ENCODE measurements around the gene P2RY8. TPM values are rescaled to one million over a fixed set of nuclear protein-coding genes. Genes with fewer than 3 reads are reported as not detected.
A peak's percentile ranks its signal among the peaks of the same experiment; 100 is the strongest.

Gene P2RY8
- total RNA-seq, 4 donors from 2014 or later: 1.7 to 5.5 (median 2.9) TPM

DNA sequence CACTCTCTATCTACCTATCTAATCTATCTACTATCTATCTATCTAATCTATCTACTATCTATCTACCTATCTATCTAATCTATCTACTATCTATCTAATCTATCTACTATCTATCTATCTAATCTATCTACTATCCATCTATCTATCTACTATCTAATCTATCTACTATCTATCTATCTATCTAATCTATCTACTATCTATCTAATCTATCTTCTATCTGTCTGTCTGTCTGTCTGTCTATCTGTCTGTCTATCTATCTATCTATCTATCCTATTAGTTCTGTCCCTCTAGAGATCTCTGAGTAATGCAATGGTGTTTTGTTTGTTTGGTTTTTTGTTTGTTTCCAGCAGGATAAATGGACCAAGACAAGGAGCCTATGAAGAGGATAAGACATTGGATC is 74.9 kb downstream of the P2RY8 start:
- ATAC-seq (ENCODE audit: low FRiP score) (no peak), DNase-seq (ENCODE audit: low spot score) (no peak)
- no peak for TF ChIP-seq CTCF (IDR thresholded peaks at IDR 0.05)

GRCh38 chrX:1455948-1456280 is 81.1 kb downstream of the P2RY8 start:
- DNase-seq (ENCODE audit: low spot score) (no peak), ATAC-seq (ENCODE audit: low FRiP score) (no peak)
- TF ChIP-seq CTCF (IDR thresholded peaks at IDR 0.05): no peak

- peak in 2 of 3 donors; percentile 63 to 86 for TF ChIP-seq CTCF (IDR thresholded peaks at IDR 0.05)
- ATAC-seq (ENCODE audit: low FRiP score) (peak; percentile 30), DNase-seq (ENCODE audit: low spot score) (peak; percentile 63)
Measured at GRCh38 chrX:1453951-1454785, 82.8 kb downstream of the P2RY8 start.

DNA sequence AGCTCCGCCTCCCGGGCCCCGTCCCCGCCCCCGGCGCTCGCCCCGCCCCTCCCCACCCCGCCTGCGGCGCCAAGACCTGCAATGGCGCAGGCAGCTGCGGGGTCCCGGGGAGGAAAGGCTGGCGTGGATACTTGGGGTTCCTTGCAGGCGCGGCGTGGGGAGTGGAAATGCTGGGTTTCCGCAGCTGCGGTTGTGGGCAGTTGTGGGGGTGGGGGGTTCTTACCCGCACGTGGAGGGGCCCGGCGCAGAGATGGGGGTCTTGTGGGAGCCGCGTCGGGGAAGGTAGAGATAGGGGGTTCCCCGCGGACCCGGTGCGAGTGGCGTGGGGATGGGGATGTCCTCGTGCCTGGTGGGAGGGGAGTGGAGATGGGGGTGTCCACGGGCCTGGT is 83.6 kb downstream of the P2RY8 start:
- TF ChIP-seq CTCF (IDR thresholded peaks at IDR 0.05): no peak
- ATAC-seq (ENCODE audit: low FRiP score) (peak; percentile 18), DNase-seq (ENCODE audit: low spot score) (peak; percentile 42)

DNA sequence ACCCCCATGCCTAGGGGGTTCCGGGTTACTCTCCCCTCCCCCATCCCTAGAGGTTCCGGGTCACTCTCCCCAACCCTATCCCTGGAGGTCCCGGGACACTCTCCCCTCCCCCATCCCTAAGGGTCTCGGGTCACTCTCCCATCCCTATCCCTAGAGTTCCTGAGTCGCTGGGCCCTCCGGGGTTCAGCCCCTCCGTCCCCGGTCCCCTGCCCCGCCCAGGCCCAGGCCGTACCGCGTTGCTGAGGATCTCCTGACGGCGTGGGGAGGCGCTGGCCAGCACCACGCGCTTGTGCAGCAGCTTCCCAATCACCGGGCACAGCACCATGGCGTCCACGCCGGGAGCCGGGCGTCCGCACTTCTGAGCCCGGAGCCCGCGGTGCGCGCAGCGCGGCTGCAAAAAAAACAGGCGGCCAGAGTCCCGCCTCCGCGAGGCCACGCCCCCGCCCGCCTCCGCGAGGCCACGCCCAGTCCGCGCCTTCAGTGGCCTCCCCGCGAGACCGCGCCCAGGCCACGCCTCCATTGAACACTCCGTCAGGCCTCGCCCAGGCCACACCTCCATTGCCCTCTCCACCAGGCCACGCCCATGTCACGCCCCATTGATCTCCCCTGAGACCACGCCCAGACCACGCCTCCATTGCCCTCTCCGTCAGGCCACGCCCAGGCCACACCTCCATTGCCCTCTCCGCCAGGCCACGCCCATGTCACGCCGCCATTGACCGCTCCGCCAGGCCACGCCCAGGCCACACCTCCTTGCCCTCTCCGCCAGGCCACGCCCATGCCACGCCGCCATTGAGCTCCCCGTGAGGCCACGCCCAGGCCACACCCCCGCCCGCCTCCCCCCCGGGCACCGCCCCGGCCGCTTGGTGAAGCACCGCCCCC is 84.2 kb downstream of the P2RY8 start, which contains the start of gene ASMTL:
TSS of gene ASMTL (minus strand) at position 394 of the 879 bp plus-strand sequence. CDS start at position 325, 69 bp downstream.
- peak; percentile 96 for ATAC-seq (ENCODE audit: low FRiP score)
- DNase-seq (ENCODE audit: low spot score): peak; percentile 100
- TF ChIP-seq CTCF (IDR thresholded peaks at IDR 0.05): no peak

GRCh38 chrX:1451661-1452515 is 85.1 kb downstream of the P2RY8 start:
- ATAC-seq (ENCODE audit: low FRiP score) (no peak), DNase-seq (ENCODE audit: low spot score) (no peak)
- no peak for TF ChIP-seq CTCF (IDR thresholded peaks at IDR 0.05)
